ENCODE data around the gene NKPD1.

GRCh38 chr19:45138303-45138751 is 22.5 kb downstream of the NKPD1 start:
- TF ChIP-seq POLR2A (IDR thresholded peaks at IDR 0.05; ENCODE audit: low read depth, low read length), result no peak
- TF ChIP-seq CTCF (IDR thresholded peaks at IDR 0.05; ENCODE audit: extremely low read depth in 1 of 2, insufficient read depth in 1 of 2, low read depth in 1 of 2, low read length in 2 of 2), result no peak
- TF ChIP-seq MAX (IDR thresholded peaks at IDR 0.05; ENCODE audit: insufficient read depth, insufficient read length), result no peak
- no peak for TF ChIP-seq POLR2AphosphoS5 (IDR thresholded peaks at IDR 0.05; ENCODE audit: insufficient read depth, low read depth, low read length)
- TF ChIP-seq MYC (IDR thresholded peaks at IDR 0.05; ENCODE audit: low read depth, low read length), result no peak

Measured in endothelial cell of umbilical vein (primary cell).